ENCODE results near the gene RPL39L.

RPL39L gene

GRCh38 chr3:187139126-187139894, at the start of gene RPL39L (continued):
- TF ChIP-seq ZFHX2 (tag by site-specific recombination; conservative IDR thresholded peaks at IDR 0.05) = peak; percentile 84
- TF ChIP-seq SCRT1 (tag by site-specific recombination; IDR thresholded peaks at IDR 0.05; ENCODE audit: borderline replicate concordance) = no peak
- TF ChIP-seq ZNF341 (tag by site-specific recombination; IDR thresholded peaks at IDR 0.05; ENCODE audit: low read depth) = no peak
- peak; percentile 10 for TF ChIP-seq KLF7 (tag by site-specific recombination; IDR thresholded peaks at IDR 0.05; ENCODE audit: borderline replicate concordance)
- TF ChIP-seq CTCF (tag by site-specific recombination; IDR thresholded peaks at IDR 0.05) = peak; percentile 71
- TF ChIP-seq ZNF19 (tag by site-specific recombination; IDR thresholded peaks at IDR 0.05; ENCODE audit: low read depth) = no peak
- no peak for TF ChIP-seq HIC1 (tag by site-specific recombination; IDR thresholded peaks at IDR 0.05)
- no peak for TF ChIP-seq ZNF148 (tag by site-specific recombination; IDR thresholded peaks at IDR 0.05; ENCODE audit: borderline replicate concordance)
- no peak for TF ChIP-seq ZNF529 (tag by site-specific recombination; IDR thresholded peaks at IDR 0.05; ENCODE audit: insufficient replicate concordance)
- no peak for TF ChIP-seq ZSCAN23 (tag by site-specific recombination; IDR thresholded peaks at IDR 0.05)
- no peak for TF ChIP-seq ZNF571 (tag by site-specific recombination; IDR thresholded peaks at IDR 0.05)
- TF ChIP-seq HOXC10 (CRISPR knock-in tag; IDR thresholded peaks at IDR 0.05) = no peak
- TF ChIP-seq ZNF785 (tag by site-specific recombination; IDR thresholded peaks at IDR 0.05) = no peak
- no peak for TF ChIP-seq ZNF266 (tag by site-specific recombination; IDR thresholded peaks at IDR 0.05; ENCODE audit: low read depth)
- TF ChIP-seq ZFP37 (tag by site-specific recombination; IDR thresholded peaks at IDR 0.05) = no peak; the same call in 1 of the 2 replicates
- peak; percentile 34; the same call in 1 of the 2 replicates for TF ChIP-seq YY1 (tag by site-specific recombination; IDR thresholded peaks at IDR 0.05)
- no peak for TF ChIP-seq KLF16 (tag by site-specific recombination; IDR thresholded peaks at IDR 0.05)
- TF ChIP-seq, protein P1, sequence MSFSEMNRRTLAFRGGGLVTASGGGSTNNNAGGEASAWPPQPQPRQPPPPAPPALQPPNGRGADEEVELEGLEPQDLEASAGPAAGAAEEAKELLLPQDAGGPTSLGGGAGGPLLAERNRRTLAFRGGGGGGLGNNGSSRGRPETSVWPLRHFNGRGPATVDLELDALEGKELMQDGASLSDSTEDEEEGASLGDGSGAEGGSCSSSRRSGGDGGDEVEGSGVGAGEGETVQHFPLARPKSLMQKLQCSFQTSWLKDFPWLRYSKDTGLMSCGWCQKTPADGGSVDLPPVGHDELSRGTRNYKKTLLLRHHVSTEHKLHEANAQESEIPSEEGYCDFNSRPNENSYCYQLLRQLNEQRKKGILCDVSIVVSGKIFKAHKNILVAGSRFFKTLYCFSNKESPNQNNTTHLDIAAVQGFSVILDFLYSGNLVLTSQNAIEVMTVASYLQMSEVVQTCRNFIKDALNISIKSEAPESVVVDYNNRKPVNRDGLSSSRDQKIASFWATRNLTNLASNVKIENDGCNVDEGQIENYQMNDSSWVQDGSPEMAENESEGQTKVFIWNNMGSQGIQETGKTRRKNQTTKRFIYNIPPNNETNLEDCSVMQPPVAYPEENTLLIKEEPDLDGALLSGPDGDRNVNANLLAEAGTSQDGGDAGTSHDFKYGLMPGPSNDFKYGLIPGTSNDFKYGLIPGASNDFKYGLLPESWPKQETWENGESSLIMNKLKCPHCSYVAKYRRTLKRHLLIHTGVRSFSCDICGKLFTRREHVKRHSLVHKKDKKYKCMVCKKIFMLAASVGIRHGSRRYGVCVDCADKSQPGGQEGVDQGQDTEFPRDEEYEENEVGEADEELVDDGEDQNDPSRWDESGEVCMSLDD (tag by site-specific recombination; IDR thresholded peaks at IDR 0.05) = no peak
- no peak for TF ChIP-seq ZNF221 (tag by site-specific recombination; IDR thresholded peaks at IDR 0.05; ENCODE audit: borderline replicate concordance)
- TF ChIP-seq, protein P2, sequence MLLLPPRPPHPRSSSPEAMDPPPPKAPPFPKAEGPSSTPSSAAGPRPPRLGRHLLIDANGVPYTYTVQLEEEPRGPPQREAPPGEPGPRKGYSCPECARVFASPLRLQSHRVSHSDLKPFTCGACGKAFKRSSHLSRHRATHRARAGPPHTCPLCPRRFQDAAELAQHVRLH (tag by site-specific recombination; IDR thresholded peaks at IDR 0.05) = no peak
- TF ChIP-seq, protein P3, sequence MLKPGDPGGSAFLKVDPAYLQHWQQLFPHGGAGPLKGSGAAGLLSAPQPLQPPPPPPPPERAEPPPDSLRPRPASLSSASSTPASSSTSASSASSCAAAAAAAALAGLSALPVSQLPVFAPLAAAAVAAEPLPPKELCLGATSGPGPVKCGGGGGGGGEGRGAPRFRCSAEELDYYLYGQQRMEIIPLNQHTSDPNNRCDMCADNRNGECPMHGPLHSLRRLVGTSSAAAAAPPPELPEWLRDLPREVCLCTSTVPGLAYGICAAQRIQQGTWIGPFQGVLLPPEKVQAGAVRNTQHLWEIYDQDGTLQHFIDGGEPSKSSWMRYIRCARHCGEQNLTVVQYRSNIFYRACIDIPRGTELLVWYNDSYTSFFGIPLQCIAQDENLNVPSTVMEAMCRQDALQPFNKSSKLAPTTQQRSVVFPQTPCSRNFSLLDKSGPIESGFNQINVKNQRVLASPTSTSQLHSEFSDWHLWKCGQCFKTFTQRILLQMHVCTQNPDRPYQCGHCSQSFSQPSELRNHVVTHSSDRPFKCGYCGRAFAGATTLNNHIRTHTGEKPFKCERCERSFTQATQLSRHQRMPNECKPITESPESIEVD (tag by site-specific recombination; IDR thresholded peaks at IDR 0.05) = no peak
- no peak for TF ChIP-seq OVOL3 (tag by site-specific recombination; IDR thresholded peaks at IDR 0.05)
- no peak for TF ChIP-seq ZNF404 (tag by site-specific recombination; IDR thresholded peaks at IDR 0.05)
- no peak for TF ChIP-seq ZNF121 (tag by site-specific recombination; IDR thresholded peaks at IDR 0.05)
- TF ChIP-seq ZFP69B (tag by site-specific recombination; IDR thresholded peaks at IDR 0.05) = no peak
- TF ChIP-seq ZNF366 (tag by site-specific recombination; conservative IDR thresholded peaks at IDR 0.05) = no peak
- no peak for TF ChIP-seq MEIS1 (CRISPR knock-in tag; IDR thresholded peaks at IDR 0.05; ENCODE audit: borderline replicate concordance)
- no peak for TF ChIP-seq ZNF549 (tag by site-specific recombination; IDR thresholded peaks at IDR 0.05)
- no peak for TF ChIP-seq ZNF16 (tag by site-specific recombination; IDR thresholded peaks at IDR 0.05; ENCODE audit: low read depth)
- peak; percentile 64 for TF ChIP-seq ZBTB17 (tag by site-specific recombination; IDR thresholded peaks at IDR 0.05)
